Eye (tissue), 1 donor: ENCODE results near the gene E2F8.
A peak's percentile ranks its signal among the peaks of the same experiment; 100 is the strongest.

Experiments
- DNase-seq: peaks from one replicate; pipeline ENCODE4 v3.0.0-alpha.2; 2015

Gene E2F8

DNA sequence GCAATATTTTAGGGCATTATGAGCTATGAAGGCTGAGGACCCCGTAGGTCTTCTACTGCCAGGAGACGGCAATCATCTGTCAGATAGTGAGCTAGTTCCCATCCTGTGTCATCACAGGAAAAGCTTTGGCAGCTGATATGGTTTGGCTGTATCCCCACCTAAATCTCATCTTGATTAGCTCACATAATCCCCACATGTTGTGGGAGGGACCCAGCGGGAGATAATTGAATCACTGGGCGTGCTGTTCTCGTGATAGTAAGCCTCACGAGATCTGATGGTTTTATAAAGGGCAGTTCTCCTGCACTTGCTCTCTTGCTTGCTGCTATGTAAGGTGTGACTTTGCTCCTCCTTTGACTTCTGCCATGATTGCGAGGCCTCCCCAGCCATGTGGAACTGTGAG is 57.1 kb downstream of the E2F8 start:
- peak; percentile 16 for DNase-seq

DNA sequence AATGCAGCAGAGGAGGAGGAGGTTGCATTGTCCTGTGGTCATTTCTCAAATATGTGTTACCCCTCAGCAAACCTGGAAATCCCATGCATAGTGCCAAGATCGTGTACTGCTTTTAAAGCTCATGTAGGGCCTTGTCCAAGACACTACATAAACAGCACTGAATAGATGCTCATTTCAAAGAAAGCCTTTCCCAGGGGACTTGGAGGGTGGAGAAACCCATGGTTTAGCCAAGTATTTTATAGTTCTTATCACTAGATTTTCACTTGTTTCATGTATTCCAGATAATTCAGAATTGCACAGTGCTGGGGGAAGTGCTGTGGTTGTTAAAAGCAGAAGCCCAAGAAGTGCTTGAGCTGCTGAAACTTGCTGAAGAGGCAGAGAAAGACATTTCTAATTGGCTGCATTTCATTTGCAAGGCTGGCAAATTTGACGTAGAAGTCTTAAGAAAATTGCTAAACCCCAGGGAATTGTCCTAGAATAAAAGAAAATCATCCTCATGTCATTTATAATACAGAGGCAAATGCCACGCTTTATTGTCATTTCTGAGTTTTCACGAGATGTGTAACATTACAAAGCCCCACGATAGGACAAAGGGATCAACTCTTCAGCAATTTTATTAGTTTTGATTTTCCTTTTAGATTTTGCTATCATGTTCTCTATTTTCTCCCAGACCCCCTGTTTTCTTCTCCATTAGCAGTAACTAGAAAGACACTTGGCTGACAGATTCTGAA is 59.0 kb downstream of the E2F8 start:
- no peak for DNase-seq

GRCh38 chr11:19176629-19177186 is 64.0 kb downstream of the E2F8 start:
- DNase-seq = no peak
